ENCODE data around the gene PLG. TPM values are rescaled to one million over a fixed set of nuclear protein-coding genes. Genes with fewer than 3 reads are reported as not detected.
"Not testable (repeated sequence)": the region's sequence is repeated elsewhere in the genome, so short reads cannot be mapped to it uniquely, and the experiment has no call there.

PLG gene
- not detected for total RNA-seq

- intact Hi-C loops (cut with DNase I); H3K9me3 ChIP-seq; H3K4me1 ChIP-seq; H3K27ac ChIP-seq; H3K4me3 ChIP-seq; H3K27me3 ChIP-seq; H3K36me3 ChIP-seq; DNase-seq (ENCODE audit: extremely low spot score in 2 of 2): not testable (repeated sequence)
Observed at GRCh38 chr6:160701918-160702680, at the start of gene PLG. Gene PLG (plus strand): TSS chr6:160702244. CDS start chr6:160702305, 61 bp downstream.

- Histone ChIP-seq H3K27me3 (no peaks in the 10 kb centered on the region), H3K27ac (no peak overlapping the region), H3K9me3 (no peaks in the 10 kb centered on the region), H3K4me1 (no peaks in the 10 kb centered on the region), H3K4me3 (no peak overlapping the region), H3K36me3 (no peaks in the 10 kb centered on the region)
- TF ChIP-seq POLR2AphosphoS5 (IDR thresholded peaks at IDR 0.05; ENCODE audit: insufficient read depth in 1 of 2, low read depth in 1 of 2) (no peak), POLR2A (IDR thresholded peaks at IDR 0.05) (no peak), CTCF (IDR thresholded peaks at IDR 0.05) (no peak)
- intact Hi-C loops (cut with DNase I), result no loop called here
- DNase-seq (ENCODE audit: extremely low spot score in 2 of 2), result no peak
Observed at GRCh38 chr6:160659562-160659961, 42.5 kb upstream of the PLG start.

GRCh38 chr6:160661216-160661615, 40.8 kb upstream of the PLG start:
- Histone ChIP-seq H3K4me1 (no peaks in the 10 kb centered on the region), H3K36me3 (no peaks in the 10 kb centered on the region), H3K27me3 (no peaks in the 10 kb centered on the region), H3K9me3 (no peaks in the 10 kb centered on the region), H3K27ac (no peak overlapping the region), H3K4me3 (no peak overlapping the region)
- intact Hi-C loops (cut with DNase I), result no loop called here
- DNase-seq (ENCODE audit: extremely low spot score in 2 of 2), result no peak
- no peak for TF ChIP-seq POLR2A (IDR thresholded peaks at IDR 0.05)
- TF ChIP-seq POLR2AphosphoS5 (IDR thresholded peaks at IDR 0.05; ENCODE audit: insufficient read depth in 1 of 2, low read depth in 1 of 2), result no peak
- no peak for TF ChIP-seq CTCF (IDR thresholded peaks at IDR 0.05)

GRCh38 chr6:160662429-160662828, 39.6 kb upstream of the PLG start:
- no peaks in the 10 kb centered on the region for H3K9me3 ChIP-seq
- DNase-seq (ENCODE audit: extremely low spot score in 2 of 2), result no peak
- intact Hi-C loops (cut with DNase I), result no loop called here
- H3K36me3 ChIP-seq, result no peaks in the 10 kb centered on the region
- TF ChIP-seq CTCF (IDR thresholded peaks at IDR 0.05) (no peak), POLR2A (IDR thresholded peaks at IDR 0.05) (no peak), POLR2AphosphoS5 (IDR thresholded peaks at IDR 0.05; ENCODE audit: insufficient read depth in 1 of 2, low read depth in 1 of 2) (no peak)
- H3K27ac ChIP-seq, result no peak overlapping the region
- H3K4me3 ChIP-seq, result no peak overlapping the region
- H3K4me1 ChIP-seq, result no peaks in the 10 kb centered on the region
- H3K27me3 ChIP-seq, result no peaks in the 10 kb centered on the region

- DNase-seq (ENCODE audit: extremely low spot score in 2 of 2), result no peak
- Histone ChIP-seq H3K36me3 (no peaks in the 10 kb centered on the region), H3K27me3 (no peaks in the 10 kb centered on the region), H3K4me1 (no peaks in the 10 kb centered on the region), H3K27ac (no peak overlapping the region), H3K4me3 (no peak overlapping the region), H3K9me3 (no peaks in the 10 kb centered on the region)
- intact Hi-C loops (cut with DNase I), result no loop called here
- TF ChIP-seq POLR2A (IDR thresholded peaks at IDR 0.05) (no peak), CTCF (IDR thresholded peaks at IDR 0.05) (no peak), POLR2AphosphoS5 (IDR thresholded peaks at IDR 0.05; ENCODE audit: insufficient read depth in 1 of 2, low read depth in 1 of 2) (no peak)
Observed at GRCh38 chr6:160662842-160663241, 39.2 kb upstream of the PLG start.

GRCh38 chr6:160664198-160664597, 37.8 kb upstream of the PLG start, which contains the start of gene LPA:
Gene LPA (minus strand): TSS chr6:160664275. CDS start chr6:160664214, 61 bp downstream.
- H3K27me3 ChIP-seq; H3K9me3 ChIP-seq; intact Hi-C loops (cut with DNase I); H3K27ac ChIP-seq; DNase-seq (ENCODE audit: extremely low spot score in 2 of 2); H3K4me3 ChIP-seq; H3K4me1 ChIP-seq; H3K36me3 ChIP-seq: not testable (repeated sequence)
